GM18873 (cell line): ENCODE results near the gene CRELD2.

Experiments used
- ATAC-seq: cut with Tn5 transposase; IDR thresholded peaks from one replicate; pipeline ENCODE4 v1.9.1; 2021; ENCODE audit warnings: mild to moderate bottlenecking, moderate library complexity, moderate number of reproducible peaks; ENCODE audit not compliant: unreplicated experiment, low FRiP score

CRELD2 gene, protein sequence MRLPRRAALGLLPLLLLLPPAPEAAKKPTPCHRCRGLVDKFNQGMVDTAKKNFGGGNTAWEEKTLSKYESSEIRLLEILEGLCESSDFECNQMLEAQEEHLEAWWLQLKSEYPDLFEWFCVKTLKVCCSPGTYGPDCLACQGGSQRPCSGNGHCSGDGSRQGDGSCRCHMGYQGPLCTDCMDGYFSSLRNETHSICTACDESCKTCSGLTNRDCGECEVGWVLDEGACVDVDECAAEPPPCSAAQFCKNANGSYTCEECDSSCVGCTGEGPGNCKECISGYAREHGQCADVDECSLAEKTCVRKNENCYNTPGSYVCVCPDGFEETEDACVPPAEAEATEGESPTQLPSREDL

DNA sequence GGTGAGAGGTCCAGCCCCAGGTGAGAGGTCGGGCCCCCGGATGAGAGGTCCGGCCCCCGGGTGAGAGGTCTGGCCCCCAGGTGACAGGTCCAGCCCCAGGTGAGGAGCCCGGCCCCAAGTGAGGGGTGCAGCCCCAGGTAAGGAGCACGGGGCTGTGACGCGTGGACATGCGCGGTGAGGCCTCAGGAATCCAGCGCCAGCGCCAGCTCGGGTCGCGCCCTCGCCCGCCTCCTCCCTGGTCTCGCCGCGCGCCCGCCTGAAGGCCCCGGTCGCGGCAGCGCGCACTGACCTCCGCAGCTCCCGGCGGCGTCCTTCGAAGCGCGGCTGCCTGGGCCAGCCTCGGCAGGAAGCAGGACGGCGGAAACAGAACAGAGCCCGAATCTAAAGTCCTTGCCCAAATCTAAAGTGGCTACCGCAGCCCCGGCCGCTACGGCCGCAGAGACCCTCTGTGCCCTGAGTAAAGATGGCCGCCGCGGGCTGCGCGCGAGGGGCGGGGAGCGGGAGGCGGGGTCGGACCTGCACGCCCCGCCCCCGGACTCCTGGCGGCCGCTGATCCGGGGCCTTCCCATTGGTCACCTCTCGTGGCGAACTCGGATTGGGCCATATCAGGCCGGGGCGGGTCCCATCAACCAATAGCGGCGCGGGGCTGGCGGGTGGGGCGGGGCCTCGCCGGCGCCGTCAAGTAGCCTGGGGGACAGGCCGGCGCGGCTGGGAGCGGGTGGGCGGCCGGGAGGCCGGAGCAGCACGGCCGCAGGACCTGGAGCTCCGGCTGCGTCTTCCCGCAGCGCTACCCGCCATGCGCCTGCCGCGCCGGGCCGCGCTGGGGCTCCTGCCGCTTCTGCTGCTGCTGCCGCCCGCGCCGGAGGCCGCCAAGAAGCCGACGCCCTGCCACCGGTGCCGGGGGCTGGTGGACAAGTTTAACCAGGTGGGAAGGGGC, at the start of gene CRELD2, which contains the start of gene ALG12:
Gene CRELD2, plus strand, starts transcription at position 661 of the 937 bp plus-strand sequence. Its CDS starts 136 bp downstream, at position 797.
Gene ALG12, minus strand, starts transcription at position 465 of the 937 bp plus-strand sequence. CDS start 4,673 bp downstream, outside the sequence.
- ATAC-seq, result peak; percentile 73

- ATAC-seq, result no peak
Measured at GRCh38 chr22:49869086-49869830, 49.2 kb upstream of the CRELD2 start.

- ATAC-seq, result no peak
Measured at GRCh38 chr22:49869845-49870712, 48.4 kb upstream of the CRELD2 start.

DNA sequence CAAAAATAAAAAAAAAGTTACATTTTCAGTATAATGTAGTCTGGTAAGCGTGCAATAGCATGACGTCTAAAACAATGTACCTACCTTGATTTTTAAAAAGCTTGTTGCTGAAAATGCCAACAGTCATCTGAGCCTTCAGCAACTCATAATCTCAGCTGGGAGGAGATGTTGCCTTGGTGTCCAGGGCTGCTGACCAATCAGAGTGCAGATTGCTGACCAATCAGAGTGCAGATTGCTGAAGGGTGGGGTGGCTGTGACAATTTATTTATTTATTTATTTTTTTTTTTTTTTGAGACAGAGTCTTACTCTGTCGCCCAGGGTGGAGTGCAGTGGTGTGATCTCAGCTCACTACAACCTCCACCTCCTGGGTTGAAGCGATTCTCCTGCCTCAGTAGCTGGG, 47.0 kb upstream of the CRELD2 start:
- ATAC-seq, result no peak

DNA sequence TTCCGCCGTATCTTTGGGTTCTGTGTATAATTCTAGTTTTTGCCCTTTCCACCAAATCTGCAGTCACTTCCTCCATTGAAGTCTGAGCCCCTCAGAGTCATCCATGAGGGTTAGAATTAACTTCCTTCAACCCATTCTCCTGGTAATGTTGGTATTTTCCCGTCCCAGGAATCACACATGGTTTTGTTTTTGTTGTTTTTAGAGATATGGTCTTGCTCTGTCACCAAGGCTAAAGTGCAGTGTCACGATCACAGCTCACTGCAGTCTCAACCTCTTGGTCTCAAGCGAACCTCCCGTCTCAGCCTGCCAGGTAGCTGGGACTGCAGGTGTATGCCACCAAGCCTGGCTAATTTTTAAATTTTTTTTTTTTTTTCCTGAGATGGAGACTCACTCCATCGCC, 46.1 kb upstream of the CRELD2 start:
- ATAC-seq, result no peak

DNA sequence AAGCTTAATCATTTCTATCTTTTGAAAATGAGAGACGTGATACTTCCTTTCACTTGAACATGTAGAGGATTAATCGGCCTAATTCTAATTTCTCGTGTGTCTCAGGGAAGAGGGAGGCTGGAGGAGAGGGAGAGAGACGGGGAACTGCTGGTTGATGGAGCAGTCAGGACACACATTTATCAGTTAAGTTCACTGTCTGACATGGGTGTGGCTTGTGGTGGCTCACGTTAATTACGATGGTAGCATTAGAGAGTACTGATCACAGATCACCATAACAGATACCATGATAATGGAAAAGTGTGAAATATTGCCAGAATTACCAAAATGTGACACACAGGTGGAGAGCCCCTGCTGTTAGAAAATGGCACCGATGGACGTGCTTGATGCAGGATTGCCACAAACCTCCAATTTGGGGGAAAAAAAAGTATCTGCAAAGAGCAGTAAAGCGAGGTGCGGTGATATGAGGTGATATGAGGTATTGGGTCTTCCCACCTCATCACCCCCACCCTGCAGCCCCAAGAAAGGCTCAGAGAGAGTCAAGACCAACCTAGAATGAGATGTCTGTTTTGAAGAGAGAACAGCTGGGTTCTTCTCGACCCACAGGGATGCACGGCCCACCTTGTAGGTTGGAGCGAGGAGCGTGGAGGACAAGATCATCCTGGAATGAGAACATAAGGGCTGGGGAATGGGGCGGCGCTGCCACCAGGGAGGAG, 45.0 kb upstream of the CRELD2 start:
- no peak for ATAC-seq

DNA sequence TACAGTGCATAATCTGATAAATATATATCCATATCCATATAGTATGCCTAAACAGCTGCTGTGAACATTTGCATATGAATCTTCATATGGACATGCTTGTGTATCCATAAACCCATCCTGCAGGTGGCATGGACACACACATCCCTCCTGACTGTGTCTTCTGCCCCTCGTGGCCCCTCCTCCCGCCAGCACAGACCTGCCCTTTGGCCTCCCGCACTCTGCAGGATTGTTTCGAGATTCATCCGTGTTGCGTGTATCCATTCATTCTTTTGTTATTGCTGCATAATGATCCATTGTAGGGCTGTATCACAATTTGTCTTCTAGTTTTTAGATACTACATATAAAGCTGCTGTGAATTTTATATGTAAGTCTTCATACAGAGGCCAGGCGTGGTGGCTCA, 40.8 kb upstream of the CRELD2 start:
- no peak for ATAC-seq

GRCh38 chr22:49878206-49878605, 40.2 kb upstream of the CRELD2 start:
- no peak for ATAC-seq

DNA sequence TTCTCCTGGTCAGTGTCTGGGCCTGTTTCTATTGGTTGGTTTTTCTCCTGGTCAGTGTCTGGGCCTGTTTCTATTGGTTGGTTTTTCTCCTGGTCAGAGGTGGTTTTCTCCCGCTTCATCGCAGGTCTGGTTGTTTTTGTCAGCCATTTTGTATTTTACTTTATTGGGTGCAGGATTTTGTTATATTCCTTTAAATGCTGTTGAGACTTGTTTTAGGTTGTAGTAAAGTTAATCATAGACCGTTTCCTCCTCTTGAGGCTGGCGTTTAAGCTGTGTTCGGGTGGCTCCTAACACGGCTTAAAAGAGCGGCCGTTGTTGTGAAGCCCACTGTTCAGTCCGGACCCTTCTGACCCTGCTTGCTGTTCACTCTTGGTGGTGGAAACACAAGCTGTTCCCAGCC, 38.6 kb upstream of the CRELD2 start:
- ATAC-seq, result no peak

DNA sequence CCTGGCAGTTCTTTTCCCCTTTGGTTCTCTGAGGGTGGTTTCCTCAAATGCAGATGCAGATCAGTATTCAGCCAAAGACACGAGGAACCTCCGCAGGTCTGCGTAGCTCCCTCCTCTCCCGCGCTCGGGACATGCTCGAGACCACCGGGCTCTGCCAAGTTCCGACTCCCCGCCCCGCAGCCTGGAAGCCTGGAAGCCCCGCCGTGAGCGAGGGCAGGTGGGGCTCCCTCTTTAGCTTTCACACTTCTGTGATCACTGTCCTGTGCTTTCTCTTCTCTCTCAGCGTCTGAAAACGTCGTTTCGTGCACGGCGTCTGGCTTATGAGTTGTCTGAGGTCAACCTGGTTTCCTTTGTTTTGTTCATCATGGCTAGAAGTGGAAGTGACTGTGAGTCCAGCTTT, 38.2 kb upstream of the CRELD2 start:
- no peak for ATAC-seq

GRCh38 chr22:49881856-49882255, 36.6 kb upstream of the CRELD2 start:
- ATAC-seq, result no peak

- ATAC-seq, result no peak
Measured at GRCh38 chr22:49882519-49883293, 35.7 kb upstream of the CRELD2 start.

DNA sequence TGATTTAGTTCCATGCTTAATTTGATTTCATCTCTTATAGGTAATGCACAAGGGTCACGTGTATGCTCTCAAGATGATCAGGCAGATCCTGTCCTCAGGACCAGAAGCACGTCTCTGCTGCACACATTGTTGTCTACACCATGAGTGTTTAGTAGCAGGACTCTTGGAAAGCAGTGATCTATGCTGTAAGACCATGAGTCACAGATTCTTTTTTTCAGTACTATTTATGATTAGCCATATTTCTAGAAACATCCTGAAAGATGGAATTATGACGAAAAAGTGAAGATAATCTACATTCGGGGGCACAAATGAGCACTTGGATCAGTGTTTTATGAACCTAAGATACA, 35.2 kb upstream of the CRELD2 start:
- ATAC-seq, result no peak

DNA sequence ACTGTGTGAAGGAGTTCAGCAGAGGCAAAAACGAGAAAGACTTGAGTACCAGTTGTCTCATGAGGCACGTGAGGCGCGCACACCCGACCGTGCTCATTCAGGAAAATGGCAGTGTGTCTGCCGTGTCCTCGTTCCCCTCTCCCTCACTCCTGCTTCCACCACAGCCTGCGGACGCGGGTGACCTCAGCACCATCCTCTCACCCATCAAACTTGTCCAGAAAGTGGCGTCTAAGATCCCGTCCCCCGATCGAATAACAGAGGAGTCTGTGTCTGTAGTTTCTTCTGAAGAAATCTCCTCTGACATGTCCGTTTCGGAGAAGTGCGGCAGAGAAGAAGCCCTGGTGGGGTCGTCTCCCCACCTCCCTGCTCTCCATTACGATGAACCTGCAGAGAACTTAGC, 34.4 kb upstream of the CRELD2 start:
- no peak for ATAC-seq

- ATAC-seq, result no peak
Measured at GRCh38 chr22:49884503-49885260, 33.8 kb upstream of the CRELD2 start.

DNA sequence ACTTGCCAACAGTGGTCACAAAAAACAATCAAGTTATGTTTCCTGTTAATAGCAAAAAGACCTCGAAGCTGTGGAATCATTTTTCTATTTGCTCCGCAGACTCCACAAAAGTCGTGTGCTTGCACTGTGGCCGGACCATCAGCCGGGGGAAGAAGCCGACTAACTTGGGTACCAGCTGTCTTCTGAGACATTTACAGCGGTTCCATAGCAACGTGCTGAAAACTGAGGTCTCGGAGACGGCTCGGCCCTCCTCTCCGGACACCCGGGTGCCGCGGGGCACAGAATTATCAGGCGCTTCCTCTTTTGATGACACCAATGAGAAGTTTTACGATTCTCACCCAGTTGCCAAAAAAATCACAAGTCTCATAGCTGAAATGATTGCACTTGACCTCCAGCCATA, 33.2 kb upstream of the CRELD2 start:
- ATAC-seq, result no peak

- no peak for ATAC-seq
Measured at GRCh38 chr22:49885881-49886280, 32.6 kb upstream of the CRELD2 start.
